H1 (cell line): Measurements from ENCODE around the gene HTR3E. TPM values are rescaled to one million over a fixed set of nuclear protein-coding genes. Genes with fewer than 3 reads are reported as not detected.

Experiments used
- ATF3 ChIP-seq: IDR thresholded peaks from 2 replicates; pipeline ENCODE4 v1.6.1; 2011; ENCODE audit warnings: low read depth, mild to moderate bottlenecking, low read length; ENCODE audit not compliant: insufficient read depth
- MAX ChIP-seq: IDR thresholded peaks from 2 replicates; pipeline ENCODE4 v1.6.1; 2012; ENCODE audit warnings: inconsistent platforms
- SP2 ChIP-seq: IDR thresholded peaks from 2 replicates; pipeline ENCODE4 v1.6.1; 2012; ENCODE audit warnings: mild to moderate bottlenecking, low read length, inconsistent platforms
- polyA plus RNA-seq, 7 experiments: library from polyadenylated mRNA; depleted of rRNA in 3 of 7; stranded (reverse) in 5 of 7; unstranded in 2 of 7; fragments of >200 nt in 5 of 7; fragments of 200-250 nt in 2 of 7; gene quantifications; 1 replicate in 5 of 7; 2 replicates in 1 of 7; 4 replicates in 1 of 7; pipeline versions ENCODE4 v1.2.1 to v1.2.3, GENCODE V29; 2011 to 2013; ENCODE audit warnings: missing spikeins in 2 of 7, mixed read lengths in 2 of 7
- total RNA-seq: library from RNA; stranded (reverse); fragmentation: NEBNext Ultra II Directional; extraction: Animal tissue kit (Norgen Biotek cat#: 25700); gene quantifications from 2 replicates; pipeline ENCODE4 v1.2.1, GENCODE V29; 2021

Gene HTR3E
- total and polyA plus RNA-seq, 2 of the 8 experiments (the other 6 are each of a cell fraction or from before 2014, with no cell fraction given), result not detected

GRCh38 chr3:184092199-184092598 lies 4.7 kb upstream of the HTR3E start (continued):
- no peak for TF ChIP-seq ATF3
- no peak for TF ChIP-seq SP2
- TF ChIP-seq MAX, result no peak
